Loucy (cell line): ENCODE results near the gene DPM2.

Source experiments
- CTCF ChIP-seq: fragments of 200-600 bp; sonication (generic); conservative IDR thresholded peaks from 2 replicates; pipeline ENCODE4 v1.5.1; 2014; ENCODE audit warnings: mild to moderate bottlenecking, antibody characterized with exemption, low read length
- EZH2phosphoT487 ChIP-seq: fragments of 200-600 bp; IDR thresholded peaks from 2 replicates; pipeline ENCODE4 v1.6.1; 2018; ENCODE audit warnings: antibody characterized with exemption, mild to moderate bottlenecking, moderate library complexity, borderline replicate concordance

DNA sequence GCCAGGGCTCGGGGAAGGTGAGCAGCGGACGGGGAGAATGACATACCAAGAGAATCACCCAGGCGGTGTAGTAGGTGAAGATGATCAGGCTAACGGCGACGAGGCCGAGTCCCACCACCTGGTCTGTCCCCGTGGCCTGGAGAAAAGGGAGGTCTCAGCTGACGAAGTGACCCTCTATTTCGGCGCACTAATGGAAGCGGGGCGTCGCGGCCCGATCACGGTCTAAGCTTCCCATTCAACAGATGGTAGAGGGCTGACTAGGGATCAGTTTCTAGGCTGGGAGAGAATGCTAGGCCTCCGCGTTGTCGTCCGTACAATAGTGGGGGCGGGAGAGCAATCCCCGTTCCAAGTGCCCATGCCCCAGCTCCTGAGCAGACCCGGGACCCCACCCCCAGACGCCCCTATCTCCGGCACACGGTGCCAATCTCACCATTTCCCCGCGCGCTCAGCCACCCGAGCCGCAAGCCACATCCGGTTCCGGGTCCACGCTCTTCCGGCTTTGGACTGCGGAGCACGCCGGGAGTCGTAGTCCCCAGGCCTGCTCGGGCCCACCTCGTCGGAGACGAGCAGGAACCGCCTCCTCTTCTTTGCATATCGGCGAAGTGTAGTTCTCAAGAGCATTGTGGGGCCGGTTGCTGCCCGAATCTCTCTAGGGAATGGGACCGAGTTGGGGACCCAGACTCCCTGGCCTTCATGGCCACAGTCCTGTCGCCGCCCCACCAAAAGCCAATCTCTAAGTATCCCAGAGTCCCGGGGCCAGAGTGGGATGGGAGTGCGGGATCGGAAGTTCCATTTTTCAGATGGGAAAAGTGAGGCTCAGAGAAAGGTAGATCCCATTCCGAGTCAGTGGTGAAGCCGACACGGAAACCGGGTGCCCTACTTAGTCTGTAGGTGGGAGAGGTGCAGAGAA, at the start of gene DPM2:
- no peak for TF ChIP-seq CTCF
- TF ChIP-seq EZH2phosphoT487, result no peak
